ENCODE data around the gene DSC1. TPM values are rescaled to one million over a fixed set of nuclear protein-coding genes. Genes with fewer than 3 reads are reported as not detected.
A peak's percentile ranks its signal among the peaks of the same experiment; 100 is the strongest.
"Not testable (repeated sequence)": the region's sequence is repeated elsewhere in the genome, so short reads cannot be mapped to it uniquely, and the experiment has no call there.

DSC1 gene
- total RNA-seq, 3 donors from 2014 or later: not detected

DNA sequence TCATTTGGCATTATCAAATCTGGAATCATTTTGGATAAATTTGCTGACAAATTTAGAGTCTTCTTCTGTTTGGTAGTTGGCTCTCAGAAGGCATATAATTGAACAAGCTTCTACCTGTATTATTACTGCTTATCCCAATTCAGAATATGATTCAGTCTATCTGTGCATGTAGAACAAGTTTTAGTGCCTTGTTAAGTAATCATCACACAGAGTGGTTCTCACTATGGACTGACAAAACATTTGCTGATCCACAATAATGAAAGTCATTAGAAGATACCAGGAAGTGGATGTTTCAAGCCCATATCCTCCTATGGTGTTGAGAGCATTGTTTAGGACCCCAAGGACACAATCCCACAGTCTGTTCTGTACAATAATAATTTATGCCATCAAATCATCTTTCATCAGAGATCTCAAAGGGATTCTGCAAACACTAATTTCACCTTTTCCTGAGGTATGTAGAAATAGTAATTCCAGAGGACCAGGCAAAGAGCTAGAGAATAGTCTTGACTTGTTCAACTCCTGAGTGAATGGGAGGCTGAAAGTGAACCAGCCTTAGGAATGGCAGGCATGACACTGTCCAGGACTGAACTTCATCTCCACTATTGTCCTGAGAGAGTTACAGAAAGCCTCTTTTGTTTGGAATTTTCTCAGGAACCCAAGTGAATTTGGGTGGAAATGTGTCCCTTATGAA, 29.6 kb upstream of the DSC1 start:
- ATAC-seq: no peak
- Mint-ChIP-seq H3K9me3 (peaks cover 5% of the 10 kb centered on the region), H3K4me1 (ENCODE audit: low read depth) (no peaks in the 10 kb centered on the region), H3K27me3 (ENCODE audit: low read depth) (no peaks in the 10 kb centered on the region), H3K36me3 (ENCODE audit: insufficient read depth) (no peaks in the 10 kb centered on the region), H3K4me3 (no peak overlapping the region)
- DNase-seq: no peak

DNA sequence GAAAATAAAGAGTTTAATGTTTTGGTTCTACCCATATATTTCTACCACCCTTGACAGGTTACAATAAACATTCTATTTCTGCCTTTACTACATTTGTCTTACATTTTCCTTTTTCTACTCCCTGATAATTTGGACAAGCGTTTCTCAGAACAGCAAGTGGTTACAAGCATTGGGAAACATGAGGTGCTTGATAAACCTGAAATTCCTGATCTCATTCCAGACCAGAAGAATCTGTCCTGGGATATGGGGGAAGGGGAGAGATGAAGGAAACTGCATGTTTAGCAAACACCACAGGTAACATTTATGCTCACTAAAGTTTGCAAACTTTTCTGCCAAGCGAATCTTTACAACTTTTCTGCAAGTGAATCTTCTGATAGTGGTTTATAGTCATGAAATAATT, 28.3 kb upstream of the DSC1 start:
- no peaks in the 10 kb centered on the region for H3K4me1 Mint-ChIP-seq (ENCODE audit: low read depth)
- H3K36me3 Mint-ChIP-seq (ENCODE audit: insufficient read depth): no peaks in the 10 kb centered on the region
- DNase-seq: no peak
- H3K4me3 Mint-ChIP-seq: no peak overlapping the region
- peaks cover 8% of the 10 kb centered on the region for H3K9me3 Mint-ChIP-seq
- ATAC-seq: no peak
- H3K27me3 Mint-ChIP-seq (ENCODE audit: low read depth): no peaks in the 10 kb centered on the region

- H3K27me3 Mint-ChIP-seq (ENCODE audit: low read depth): no peaks in the 10 kb centered on the region
- no peaks in the 10 kb centered on the region for H3K4me1 Mint-ChIP-seq (ENCODE audit: low read depth)
- H3K4me3 Mint-ChIP-seq: no peak overlapping the region
- peaks cover 8% of the 10 kb centered on the region for H3K9me3 Mint-ChIP-seq
- ATAC-seq (no peak), DNase-seq (no peak)
- no peaks in the 10 kb centered on the region for H3K36me3 Mint-ChIP-seq (ENCODE audit: insufficient read depth)
These were observed 27.1 kb upstream of the DSC1 start for GRCh38 chr18:31189757-31190156.

DNA sequence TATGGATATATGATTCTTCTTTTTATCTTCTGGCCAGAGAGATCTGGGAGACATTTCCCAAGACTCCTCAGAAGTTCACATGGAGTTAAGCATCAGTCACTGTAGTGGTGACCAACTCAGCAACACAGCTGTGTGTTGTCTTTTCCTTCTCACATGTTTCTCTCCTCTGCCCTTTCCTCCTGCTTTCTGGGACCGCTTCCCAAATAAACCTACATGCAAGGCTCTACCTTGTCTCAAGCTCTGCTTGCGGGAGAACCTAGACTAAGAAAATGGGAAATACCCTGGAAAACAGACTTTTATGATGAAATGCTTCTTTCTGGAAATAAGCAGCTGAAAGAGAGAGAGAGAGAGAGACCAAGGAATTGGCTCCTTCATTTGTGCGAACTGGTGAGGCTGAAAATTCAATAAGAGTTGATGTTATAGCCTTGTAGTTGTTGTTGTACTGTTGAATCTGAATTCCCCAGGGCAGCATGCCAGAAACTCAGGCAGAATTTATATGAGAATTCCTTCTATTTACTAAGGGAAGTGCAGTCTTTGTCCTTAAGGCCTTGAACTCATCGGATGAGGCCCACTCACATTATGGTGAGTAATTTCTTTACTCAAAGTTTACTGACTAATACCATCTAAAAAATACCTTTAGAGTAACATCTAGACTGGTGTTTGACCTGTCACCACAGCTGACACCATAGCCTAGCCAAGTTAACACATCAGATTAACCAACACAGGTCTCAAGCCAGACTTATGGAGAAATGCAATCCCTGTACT, 22.7 kb upstream of the DSC1 start:
- Mint-ChIP-seq H3K9me3 (peaks cover 6% of the 10 kb centered on the region), H3K27me3 (ENCODE audit: low read depth) (no peaks in the 10 kb centered on the region)

GRCh38 chr18:31183302-31183701, 20.6 kb upstream of the DSC1 start:
- H3K4me3 Mint-ChIP-seq: no peak overlapping the region
- no peaks in the 10 kb centered on the region for H3K36me3 Mint-ChIP-seq (ENCODE audit: insufficient read depth)
- DNase-seq (no peak), ATAC-seq (no peak)
- H3K27me3 Mint-ChIP-seq (ENCODE audit: low read depth): no peaks in the 10 kb centered on the region
- no peaks in the 10 kb centered on the region for H3K4me1 Mint-ChIP-seq (ENCODE audit: low read depth)
- H3K9me3 Mint-ChIP-seq: peaks cover 13% of the 10 kb centered on the region

More for the DNA sequence above, 22.7 kb upstream of the DSC1 start:
- Mint-ChIP-seq H3K4me3 (no peak overlapping the region), H3K36me3 (ENCODE audit: insufficient read depth) (no peaks in the 10 kb centered on the region), H3K4me1 (ENCODE audit: low read depth) (no peaks in the 10 kb centered on the region)
- DNase-seq (no peak), ATAC-seq (no peak)

DNA sequence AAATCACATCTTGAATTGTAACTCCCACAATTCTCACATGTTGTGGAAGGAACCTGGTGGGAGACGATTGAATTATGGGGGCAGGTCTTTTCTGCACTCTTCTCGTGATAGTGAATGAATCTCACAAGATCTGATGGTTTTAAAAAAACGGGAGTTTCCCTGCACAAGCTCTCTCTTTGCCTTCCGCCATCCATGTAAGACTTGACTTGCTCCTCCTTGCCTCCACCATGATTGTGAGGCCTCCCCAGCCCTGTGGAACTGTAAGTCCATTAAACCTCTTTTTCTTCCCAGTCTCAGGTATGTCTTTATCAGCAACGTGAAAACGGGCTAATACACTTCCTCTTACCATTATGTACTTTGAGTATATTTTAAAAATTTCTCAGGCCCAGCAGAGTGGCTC, 14.7 kb upstream of the DSC1 start:
- DNase-seq; H3K4me3 Mint-ChIP-seq; H3K4me1 Mint-ChIP-seq (ENCODE audit: low read depth); ATAC-seq; H3K36me3 Mint-ChIP-seq (ENCODE audit: insufficient read depth); H3K27me3 Mint-ChIP-seq (ENCODE audit: low read depth): not testable (repeated sequence)
- H3K9me3 Mint-ChIP-seq: peaks cover 20% of the 10 kb centered on the region

DNA sequence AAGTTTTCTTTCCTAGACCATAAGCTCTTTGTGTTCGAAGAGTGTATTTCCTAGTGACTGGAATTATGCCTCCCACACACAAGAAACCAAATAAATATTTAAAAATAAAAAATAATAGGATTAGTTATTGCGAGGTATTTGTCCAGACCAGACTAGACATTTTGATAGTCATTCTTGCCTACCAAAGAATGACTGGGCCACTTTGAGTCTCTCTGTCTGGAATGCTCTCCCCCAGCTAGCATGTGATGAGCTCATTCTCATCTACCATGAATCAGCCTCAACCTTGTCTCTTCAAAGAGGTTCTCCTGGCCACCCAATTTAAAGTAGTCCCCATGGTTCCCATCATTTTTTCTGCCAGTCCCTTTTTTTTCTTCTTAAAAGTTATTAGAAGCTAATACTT, 13.9 kb upstream of the DSC1 start:
- Mint-ChIP-seq H3K9me3 (peaks cover 20% of the 10 kb centered on the region), H3K27me3 (ENCODE audit: low read depth) (no peaks in the 10 kb centered on the region)

DNA sequence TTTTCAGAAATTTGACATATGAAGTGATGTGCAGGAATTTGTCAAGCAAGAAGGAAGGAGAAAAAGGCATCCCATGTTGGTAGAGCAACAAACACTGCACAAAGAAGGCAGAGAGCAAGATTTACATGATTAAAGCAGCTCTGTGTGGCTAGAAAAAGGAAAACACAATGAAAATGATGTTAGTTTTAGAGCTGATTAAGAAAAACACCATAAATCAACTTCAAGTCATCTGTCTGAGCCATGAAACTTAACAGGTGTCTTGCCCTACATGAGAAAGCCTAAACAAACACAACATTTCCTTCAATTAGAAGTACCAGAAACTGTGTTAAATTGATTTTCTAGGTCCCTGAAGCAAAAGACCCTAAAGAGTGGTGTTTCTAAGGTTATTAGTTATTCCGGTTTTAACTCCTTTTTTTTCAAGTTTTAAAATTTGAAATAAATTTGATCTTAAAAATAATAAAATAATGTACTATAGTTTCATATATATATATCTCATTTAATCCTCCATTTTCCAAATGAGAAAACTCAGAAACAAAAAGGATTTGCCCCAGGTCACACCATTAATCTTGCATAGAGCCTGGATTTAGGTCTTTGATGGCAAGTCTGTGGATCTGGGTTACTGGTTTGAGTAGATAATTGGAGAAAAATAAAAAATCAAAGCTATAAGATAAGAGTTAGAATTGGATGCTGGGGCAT, 8.6 kb upstream of the DSC1 start:
- H3K9me3 Mint-ChIP-seq: peaks cover 9% of the 10 kb centered on the region
- no peaks in the 10 kb centered on the region for H3K27me3 Mint-ChIP-seq (ENCODE audit: low read depth)
- no peaks in the 10 kb centered on the region for H3K36me3 Mint-ChIP-seq (ENCODE audit: insufficient read depth)
- peaks cover 2% of the 10 kb centered on the region for H3K4me1 Mint-ChIP-seq (ENCODE audit: low read depth)
- DNase-seq: no peak
- H3K4me3 Mint-ChIP-seq: no peak overlapping the region
- ATAC-seq: no peak

More for the DNA sequence above, 13.9 kb upstream of the DSC1 start:
- Mint-ChIP-seq H3K4me3 (no peak overlapping the region), H3K36me3 (ENCODE audit: insufficient read depth) (no peaks in the 10 kb centered on the region), H3K4me1 (ENCODE audit: low read depth) (no peaks in the 10 kb centered on the region)
- DNase-seq (no peak), ATAC-seq (no peak)

GRCh38 chr18:31170335-31170734, 7.7 kb upstream of the DSC1 start:
- Mint-ChIP-seq H3K36me3 (ENCODE audit: insufficient read depth) (no peaks in the 10 kb centered on the region), H3K4me1 (ENCODE audit: low read depth) (peaks cover 2% of the 10 kb centered on the region), H3K4me3 (no peak overlapping the region), H3K9me3 (peaks cover 5% of the 10 kb centered on the region), H3K27me3 (ENCODE audit: low read depth) (no peaks in the 10 kb centered on the region)
- ATAC-seq (no peak), DNase-seq (no peak)

DNA sequence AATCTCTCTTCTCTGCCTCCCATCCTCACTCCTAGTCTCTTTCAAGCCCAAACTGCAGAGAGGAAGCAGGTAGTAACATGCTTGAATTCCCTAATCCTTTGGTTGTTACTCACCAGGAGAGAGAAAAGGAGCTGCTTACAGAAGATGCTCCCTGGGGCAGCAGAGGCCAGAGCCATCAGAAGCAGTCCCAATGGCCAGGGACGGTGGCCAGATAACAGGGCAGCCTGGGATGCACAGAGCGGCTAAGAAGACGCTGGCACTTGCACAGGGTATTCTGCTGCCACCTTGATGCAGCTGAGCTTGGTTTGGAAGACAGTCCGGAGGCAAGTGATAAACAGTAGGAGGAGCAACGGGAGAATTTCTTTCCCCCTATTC, 250 bp downstream of the DSC1 start:
- Mint-ChIP-seq H3K27me3 (ENCODE audit: low read depth) (no peaks in the 10 kb centered on the region), H3K4me3 (peak overlapping the region; percentile 64), H3K36me3 (ENCODE audit: insufficient read depth) (no peaks in the 10 kb centered on the region), H3K9me3 (peaks cover 4% of the 10 kb centered on the region), H3K4me1 (ENCODE audit: low read depth) (peaks cover 1% of the 10 kb centered on the region)
- ATAC-seq (no peak), DNase-seq (no peak)

DNA sequence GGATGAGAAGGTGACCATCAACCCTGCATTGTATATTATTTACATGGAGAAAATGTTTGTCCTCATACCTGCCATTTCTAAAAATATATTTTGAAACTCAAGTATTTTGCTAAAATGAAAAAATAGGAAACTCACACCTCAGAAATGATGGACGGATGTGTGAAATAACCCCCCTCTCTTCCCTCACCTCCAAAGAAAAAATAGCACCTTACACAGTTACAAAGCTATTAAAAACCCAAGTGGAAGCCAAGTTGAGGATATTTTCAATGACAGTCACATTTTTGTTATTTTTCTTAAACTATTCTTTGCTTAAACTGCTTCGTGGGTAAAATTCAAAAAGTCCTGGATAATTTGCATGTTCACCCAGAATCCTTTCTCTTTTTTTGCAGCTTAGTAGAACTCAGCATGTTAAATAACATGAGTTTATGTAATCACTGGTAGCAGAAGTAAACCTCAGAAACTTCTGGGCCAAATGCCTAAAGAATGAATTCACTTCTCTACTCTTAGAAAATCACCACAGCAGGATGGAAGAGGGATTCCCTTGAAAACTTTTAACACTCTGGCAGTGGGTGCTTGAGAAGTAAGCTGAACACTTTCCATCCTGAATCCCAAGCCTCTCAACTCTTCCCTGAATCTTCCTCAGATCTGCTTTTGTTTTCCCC, 768 bp downstream of the DSC1 start:
- peak overlapping the region; percentile 64 for H3K4me3 Mint-ChIP-seq
- peaks cover 8% of the 10 kb centered on the region for H3K9me3 Mint-ChIP-seq
- H3K4me1 Mint-ChIP-seq (ENCODE audit: low read depth): peaks cover 1% of the 10 kb centered on the region
- DNase-seq (no peak), ATAC-seq (no peak)
- no peaks in the 10 kb centered on the region for H3K27me3 Mint-ChIP-seq (ENCODE audit: low read depth)
- H3K36me3 Mint-ChIP-seq (ENCODE audit: insufficient read depth): no peaks in the 10 kb centered on the region

GRCh38 chr18:31156821-31157763, 5.6 kb downstream of the DSC1 start:
- no peak for ATAC-seq
- H3K9me3 Mint-ChIP-seq: peaks cover 7% of the 10 kb centered on the region
- H3K27me3 Mint-ChIP-seq (ENCODE audit: low read depth): no peaks in the 10 kb centered on the region
- DNase-seq: no peak
- no peaks in the 10 kb centered on the region for H3K36me3 Mint-ChIP-seq (ENCODE audit: insufficient read depth)
- H3K4me1 Mint-ChIP-seq (ENCODE audit: low read depth): no peaks in the 10 kb centered on the region
- H3K4me3 Mint-ChIP-seq: no peak overlapping the region

DNA sequence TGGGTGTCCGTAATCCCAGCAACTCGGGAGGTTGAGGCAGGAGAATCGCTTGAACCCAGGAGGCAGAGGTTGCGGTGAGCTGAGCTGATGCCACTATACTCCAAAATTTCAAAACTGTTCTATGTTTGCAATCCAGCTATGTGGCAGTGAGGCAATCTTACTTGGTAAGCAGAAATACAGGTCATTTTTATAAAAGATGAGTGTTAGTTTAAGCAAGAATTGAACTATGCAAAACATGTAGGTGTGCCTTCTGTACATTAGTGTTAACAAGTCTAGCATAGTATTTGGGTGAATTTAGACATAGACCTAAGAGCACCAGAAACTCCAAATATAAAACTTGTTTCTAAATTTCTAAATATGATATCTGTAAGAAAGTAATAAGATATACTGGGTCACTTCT, 7.2 kb downstream of the DSC1 start:
- no peaks in the 10 kb centered on the region for H3K36me3 Mint-ChIP-seq (ENCODE audit: insufficient read depth)
- no peak overlapping the region for H3K4me3 Mint-ChIP-seq
- H3K9me3 Mint-ChIP-seq: peaks cover 7% of the 10 kb centered on the region

More for the DNA sequence above, 7.2 kb downstream of the DSC1 start:
- Mint-ChIP-seq H3K4me1 (ENCODE audit: low read depth) (no peaks in the 10 kb centered on the region), H3K27me3 (ENCODE audit: low read depth) (no peaks in the 10 kb centered on the region)
- no peak for DNase-seq
- ATAC-seq: no peak
